Measurements from ENCODE around the gene COQ3.
"Not testable (repeated sequence)": the region's sequence is repeated elsewhere in the genome, so short reads cannot be mapped to it uniquely, and the experiment has no call there.

Gene COQ3

DNA sequence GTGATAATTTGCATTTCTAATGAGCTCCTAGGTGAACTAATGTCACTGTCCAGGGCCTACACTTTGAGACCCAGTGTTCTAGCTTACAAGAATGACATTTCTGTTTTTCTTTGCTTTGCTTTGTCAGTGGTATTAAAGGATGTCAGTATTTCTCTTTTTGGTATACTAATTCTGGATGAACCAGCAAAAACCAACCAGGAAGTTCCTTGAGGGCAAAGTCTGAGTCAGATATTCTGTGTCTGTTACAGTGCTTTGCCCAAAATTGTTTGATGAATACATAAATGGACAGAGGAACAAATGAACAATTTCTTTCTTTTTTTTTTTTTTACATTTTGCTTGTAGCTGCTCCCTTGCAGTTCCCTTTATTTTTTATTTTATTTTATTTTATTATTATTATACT lies 15.4 kb downstream of the COQ3 start:
- no peak for DNase-seq

DNA sequence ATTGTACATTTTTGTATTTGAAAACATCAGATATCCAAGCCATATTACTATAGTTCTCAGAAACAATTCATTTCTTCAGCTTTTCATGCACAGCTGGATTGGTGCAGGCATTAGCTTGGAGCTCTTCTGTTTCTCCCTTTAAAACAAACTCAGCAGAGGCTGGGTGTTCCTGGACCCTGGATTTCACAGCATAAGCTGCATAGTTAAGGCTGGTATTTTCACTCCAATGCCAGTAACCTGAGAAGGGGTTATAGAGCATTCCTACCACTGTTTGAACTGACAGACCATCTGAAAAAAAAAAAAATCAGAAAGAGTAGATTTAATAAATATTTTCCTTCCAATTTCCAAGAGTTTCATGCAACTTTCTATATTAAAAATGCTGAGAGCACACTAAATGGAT lies 24.5 kb downstream of the COQ3 start:
- DNase-seq = no peak

DNA sequence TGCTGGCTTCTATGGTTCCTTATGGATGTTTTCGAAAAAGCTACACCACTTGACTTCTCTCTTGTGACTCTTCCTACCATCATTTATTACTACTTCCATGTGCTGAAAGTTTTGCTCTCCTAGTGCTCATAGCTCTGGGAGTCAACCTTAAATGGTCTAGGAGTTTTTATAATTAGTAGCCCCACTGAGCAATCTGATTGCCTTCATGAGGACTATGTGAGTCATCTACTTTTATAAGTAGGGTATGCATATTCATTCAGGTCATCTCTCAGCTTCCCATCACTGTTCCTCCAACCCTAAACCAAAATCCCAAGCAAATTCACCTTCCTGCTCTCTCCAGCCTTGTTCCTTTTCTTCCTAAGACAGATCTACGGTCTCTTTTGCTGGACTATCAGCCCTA lies 27.1 kb downstream of the COQ3 start:
- no peak for DNase-seq

DNA sequence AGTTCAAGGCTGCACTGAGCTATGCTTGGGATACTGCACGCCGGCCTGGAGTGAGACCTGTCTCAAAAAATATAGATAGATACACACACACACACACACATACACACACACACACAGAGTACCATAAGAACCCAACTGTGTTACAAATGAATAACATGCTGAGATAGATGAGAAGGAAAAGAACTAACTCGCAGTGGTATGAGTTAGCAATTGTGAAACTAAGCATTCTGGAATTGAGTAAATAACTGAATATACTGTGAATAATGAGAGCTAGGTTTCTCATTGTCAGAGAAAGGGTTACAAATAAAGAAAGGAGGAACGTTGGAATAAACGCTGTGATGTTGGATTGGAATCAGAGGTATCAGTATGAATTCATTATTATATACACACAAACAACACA lies 30.0 kb downstream of the COQ3 start:
- DNase-seq = no peak

DNA sequence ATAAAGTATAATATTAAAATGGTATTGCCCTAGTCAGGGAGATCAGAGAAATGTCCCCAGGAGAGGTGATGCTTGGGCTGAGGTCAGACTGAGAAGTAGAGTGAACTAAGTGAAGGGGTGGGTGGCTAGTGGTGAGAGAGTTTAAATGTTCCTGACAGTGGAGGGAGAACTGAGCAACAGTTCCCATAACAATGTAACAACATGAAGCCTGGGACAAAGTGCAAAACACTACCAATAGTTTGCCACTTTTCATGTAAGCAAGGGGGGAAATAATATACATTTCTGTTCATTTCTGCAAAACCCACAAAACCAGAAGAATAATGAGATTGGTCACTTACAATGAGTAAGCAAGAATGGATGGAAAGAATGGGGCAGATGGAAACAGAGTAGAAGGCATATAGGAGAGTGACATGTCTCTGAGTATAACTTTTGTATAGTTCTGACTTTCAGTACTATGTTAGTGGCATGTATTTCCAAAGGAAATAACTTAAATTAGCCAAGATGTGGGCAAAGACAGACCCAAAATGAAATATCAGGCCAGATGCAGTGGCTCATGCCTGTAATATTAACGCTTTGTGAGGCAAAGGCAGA lies 31.2 kb downstream of the COQ3 start:
- DNase-seq = no peak

DNA sequence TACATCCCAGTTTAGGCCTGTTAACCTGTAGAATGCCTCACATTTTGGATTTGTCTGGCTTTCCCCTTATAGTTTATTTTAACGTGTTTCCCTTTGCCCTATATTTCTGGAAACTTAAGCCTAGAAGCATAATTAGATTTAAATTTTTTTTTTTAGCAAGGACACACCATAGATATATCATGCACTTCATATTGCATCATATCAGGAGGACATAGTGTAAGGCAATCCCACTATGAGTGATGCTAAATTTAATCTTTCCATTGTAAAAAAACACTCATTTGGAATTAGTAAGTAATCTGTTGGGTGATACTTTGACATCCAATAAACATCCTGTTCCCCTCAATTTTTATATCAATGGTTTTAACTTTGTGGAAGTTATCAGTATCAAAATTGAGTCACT lies 34.2 kb downstream of the COQ3 start:
- no peak for DNase-seq

DNA sequence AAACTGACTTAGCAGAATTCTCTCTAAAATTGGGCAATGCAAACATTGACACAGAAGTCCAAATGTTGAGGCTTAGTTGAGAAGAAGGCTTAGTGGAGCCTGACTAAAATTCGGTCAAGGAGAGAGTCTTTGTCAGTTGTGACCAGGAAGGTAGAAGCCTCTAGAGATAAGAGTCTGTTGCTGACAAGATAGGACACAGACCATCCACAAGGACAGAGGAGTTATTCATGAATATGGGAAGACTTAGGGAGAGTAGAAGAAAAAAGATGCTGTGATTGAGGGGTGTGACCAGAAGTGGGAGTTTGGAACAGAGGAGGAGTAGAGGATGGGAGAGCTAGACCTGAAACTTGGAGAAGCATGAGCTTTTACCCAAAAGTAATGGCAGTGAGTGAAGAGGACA lies 37.4 kb downstream of the COQ3 start:
- no peak for DNase-seq

DNA sequence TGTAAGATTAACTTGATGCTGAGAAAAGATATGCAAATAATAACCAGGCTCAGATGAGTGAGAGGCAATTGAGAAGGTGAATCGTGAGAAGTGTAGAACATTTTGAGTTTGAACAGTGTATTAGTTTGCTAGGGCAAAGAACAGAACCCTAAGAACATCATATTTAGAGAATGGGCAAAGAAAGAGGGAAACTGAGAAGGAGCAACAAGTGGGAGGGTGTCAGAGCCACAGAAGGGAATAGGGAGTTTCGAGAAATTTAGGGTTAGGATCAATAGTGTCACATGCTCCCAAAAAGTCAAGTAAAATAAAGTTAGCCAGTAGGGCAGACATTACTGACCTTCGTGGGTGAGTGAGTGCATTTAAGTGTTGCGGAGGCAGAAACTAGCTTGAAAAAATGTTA lies 39.0 kb downstream of the COQ3 start:
- DNase-seq = no peak

DNA sequence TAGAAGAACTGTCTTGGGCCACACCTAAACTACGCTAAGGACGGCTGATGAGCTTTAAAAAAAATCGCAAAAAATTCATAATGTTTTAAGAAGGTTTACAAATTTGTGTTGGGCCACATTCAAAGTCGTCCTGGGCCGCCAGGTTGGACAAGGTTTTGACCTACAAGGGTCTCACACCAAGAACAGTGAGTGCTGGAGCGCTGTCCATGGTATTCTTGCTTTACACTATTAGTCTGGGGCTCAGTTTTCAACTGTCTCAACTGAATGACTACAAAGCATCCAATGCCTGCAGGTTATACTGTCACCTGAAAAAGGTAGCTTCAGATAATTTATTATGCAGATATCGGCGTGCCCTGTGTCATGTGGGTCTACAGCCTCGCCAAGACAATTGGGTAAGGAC lies 40.9 kb downstream of the COQ3 start:
- DNase-seq = no peak

DNA sequence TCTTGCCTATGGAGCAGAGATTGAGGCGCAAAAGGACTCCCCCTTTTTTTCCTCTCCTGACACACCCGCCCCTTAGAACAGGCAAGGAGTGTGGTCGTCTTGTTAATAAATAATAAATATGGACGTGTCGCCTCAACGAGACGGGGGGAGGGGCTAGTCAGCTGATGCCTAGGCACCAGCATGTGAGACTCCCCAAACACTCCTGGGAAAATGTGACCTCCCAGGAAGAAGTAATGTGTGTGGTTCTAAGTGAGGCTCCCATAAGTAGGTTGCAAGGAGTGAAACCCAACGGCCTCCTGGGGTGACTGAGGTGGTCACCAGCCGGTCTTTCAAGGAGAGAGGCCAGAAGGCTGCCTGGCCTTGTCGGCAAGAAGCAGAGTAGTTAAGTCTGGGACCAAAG lies 43.4 kb downstream of the COQ3 start:
- DNase-seq = no peak

DNA sequence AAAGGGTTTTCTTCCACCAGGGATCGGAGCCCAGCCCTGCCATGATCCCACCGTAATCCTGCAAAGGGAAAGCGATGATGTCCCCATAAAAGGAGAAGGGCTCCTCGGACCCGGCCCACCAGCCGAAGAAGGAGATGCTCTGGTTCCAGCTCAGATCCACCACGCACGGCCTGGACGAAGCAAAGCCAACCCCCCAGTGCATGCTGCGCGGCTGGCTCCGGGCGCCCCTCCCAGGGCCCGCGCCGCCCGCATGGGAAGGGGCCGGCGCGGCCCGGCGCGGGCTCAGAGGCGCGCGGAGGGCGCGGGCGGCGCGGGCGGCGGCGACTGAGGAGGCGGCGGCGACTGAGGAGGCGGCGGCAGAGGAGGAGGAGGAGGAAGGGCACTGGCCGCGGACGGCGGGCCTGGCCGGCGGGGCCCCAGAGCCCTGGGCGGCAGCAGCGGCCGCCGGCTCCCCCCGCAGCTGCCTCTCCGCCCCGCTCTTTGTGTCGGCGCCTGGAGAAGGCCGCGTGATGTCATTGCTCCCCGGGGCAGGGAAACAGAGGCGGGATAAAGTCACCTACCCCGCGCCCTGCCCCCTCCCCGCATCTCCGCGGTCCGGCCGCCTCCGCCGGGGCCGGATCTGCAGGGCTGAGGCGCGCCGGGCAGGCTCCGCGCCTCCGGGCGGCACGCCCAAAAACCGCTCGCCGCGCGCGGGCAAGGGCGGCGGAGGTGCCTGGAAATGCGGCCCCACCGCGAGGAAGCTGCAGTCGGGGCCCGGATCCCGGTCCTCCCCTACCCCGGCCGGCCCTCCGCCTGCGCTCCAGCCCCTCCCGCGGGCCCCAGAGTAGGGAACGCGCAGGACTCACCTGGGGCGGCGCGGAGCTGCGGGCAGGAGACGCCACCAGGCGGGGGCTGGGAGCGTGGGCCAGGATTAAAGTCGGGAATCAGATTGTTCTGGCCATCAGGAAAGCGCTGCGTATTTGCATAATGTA lies 44.5 kb downstream of the COQ3 start, which contains the start of gene FAXC:
FAXC (minus strand) TSS at position 504 of the 971 bp plus-strand sequence; CDS start at position 202, 302 bp downstream.
- peak; percentile 41 for DNase-seq

DNA sequence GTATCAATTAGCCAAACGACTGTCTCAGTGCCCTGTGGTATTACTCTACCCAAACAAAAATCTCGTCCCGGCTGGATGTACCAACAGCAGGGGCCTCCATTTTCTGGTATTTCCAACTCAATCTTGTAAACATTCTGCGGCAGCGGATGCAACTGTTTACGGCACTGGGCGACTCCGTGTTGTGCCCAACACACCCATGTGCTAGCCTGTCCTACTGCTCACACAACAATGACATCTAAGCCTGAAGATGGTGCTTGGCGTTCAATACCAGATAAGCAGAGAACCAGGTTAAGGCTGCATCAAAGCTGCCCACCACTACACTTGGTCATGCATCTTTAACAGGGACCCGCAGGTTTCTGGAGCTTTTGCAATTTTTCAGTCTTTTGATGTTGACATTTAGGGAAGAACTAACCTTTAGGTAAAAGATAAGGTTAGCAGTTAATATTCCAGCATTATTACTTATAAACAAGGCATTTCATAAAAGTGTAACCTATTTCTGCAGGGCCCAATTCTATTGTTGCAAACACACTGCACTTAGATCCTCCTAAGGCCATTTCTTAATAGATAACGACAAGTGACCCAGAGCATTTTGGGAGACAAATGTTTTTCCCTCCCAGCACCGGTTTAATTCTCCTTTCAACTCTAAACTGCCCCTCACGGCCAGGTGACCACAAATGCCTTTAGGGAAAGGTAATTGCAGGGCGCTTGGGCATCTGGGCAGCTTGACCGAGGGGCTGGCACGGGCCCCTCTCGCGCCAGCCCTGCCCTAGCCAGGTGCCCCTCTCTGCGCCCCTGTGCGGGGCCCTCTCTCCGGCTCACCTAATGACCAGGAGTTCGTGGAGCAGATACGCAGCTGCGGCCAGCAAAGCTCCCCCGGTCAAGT lies 45.5 kb downstream of the COQ3 start:
- DNase-seq = no peak

DNA sequence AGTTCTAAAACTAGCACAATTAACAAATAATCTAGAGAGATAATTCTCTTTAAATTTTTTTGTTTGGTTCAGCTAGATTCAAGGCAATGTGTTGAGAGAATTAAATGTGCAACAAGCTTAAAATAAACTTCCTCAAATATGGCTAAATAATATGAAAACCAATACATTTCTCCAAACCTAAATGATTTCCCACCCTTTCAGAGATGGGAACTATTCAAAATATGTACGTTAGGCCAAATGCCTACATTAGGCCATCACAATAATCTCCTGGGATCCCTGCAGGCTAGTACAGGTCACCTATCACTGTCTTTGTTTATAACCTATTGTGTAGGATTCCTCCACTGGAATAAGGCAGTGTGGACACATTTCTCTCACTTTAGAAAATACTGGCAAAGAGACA lies 46.2 kb downstream of the COQ3 start:
- no peak for DNase-seq

DNA sequence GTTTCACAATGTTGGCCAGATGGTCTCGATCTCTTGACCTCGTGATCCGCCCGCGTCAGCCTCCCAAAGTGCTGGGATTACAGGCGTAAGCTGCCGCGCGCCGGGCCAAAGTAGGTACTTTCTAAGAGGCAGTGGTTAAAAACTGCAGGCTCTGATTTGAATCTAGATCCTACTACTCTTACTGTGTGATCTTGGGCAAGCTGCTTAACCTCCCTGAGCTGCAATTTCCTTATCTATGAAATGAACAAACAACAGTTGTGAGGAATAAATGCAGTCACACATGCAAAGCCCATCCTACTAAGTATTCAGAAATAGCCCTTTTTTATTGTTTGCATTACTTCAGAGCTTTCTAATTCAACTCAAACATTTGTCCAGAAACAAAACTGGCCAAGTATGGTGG lies 47.4 kb downstream of the COQ3 start:
- no peak for DNase-seq

DNA sequence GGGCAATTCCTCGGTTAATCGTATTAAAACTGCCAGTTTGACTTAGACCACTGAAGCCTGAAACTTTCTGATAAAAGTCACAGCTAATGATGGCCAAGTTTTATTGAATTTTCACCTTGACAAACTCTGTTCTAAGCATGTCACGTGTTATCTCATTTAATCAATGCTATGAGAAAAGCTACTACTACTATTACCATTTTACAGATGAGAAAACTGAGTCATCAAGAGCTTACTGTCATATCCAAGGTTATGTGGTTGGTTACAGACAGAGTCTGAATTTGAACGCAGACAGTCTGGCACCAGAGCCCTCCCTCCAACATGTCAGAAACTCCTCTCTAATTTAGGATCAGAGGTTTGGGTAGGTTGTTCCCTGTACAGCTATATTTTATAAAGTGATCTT lies 48.8 kb downstream of the COQ3 start:
- no peak for DNase-seq

DNA sequence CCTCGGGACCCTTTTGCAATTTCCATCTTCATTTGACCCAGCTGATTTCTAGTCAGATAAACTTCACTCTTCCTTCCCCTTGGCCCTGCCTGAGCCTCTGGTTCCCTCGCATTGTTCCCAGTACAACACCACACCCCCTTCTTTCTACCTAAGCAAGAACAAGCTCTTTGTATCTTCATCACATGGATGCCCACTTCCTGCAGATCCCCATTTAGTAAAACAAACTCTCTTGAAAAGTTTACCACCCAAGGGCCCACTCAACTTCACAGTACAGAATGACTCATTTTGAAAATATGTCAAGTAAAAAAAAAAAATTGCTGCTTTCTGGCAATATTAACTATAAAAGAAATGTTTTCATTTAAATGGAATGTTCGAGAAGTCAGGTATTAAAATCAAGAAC lies 49.7 kb downstream of the COQ3 start:
- no peak for DNase-seq

DNA sequence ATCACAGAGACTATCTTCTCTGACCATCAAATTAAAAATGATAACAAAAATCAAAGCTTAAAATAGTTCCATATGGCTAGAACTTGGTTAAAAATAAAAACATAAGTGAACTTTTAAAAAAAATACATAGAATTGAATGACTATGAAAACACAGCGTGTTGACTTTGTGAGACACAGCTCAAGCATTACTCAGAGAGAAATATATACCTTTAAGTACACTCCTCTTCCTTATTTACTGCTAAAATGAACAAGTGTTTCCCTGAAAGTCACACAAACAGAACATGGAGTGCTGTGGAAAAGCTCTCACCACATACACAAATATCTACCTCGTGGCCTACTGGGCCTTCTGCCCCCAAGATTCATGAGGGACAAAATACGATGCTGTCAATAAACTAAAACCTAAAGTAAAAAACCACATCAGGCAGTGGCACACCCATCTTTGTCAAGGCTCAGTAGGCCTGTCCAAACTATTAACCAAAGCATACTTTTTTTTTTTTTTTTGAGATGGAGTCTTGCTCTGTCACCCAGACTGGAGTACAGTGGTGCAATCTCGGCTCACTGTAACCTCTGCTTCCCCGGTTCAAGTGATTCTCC lies 52.0 kb downstream of the COQ3 start:
- DNase-seq = no peak

DNA sequence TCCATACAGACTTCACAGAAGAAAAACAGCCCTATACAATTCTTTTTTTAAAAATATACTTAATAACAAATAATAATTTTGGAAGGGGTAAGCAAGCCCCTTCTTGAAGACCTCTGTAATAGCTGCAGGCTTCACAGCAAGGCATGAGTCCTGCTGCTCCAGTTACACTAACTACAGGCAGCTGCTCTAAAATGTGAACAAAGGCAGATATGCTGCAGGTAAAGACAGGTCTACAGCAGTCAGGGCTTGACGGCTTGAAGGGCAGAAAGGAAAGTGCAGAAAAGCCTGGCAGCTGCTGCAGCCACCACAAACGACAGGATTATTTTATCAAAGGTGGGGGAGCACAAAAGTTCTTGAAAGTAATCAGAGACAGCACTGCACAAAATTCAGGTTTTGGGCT lies 55.8 kb downstream of the COQ3 start:
- DNase-seq = no peak

DNA sequence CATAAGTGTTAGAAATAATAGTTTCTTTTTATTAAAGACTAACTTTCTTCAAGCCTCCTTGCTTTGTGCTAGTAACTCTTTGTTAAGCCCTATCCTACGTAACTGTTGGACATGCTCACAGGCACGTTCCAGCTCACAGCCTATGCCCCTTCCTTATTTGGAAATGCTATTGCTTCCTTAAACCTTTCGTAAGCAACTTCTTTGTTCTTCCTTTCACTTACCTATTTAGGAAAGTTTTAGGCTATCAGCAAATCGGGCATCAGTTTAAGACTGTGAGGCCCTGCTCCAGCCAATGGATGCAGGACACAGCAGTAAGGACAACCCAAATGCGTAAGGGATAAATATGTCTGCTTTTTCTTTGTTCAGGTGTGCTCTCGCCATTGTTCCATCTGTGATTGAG lies 58.7 kb downstream of the COQ3 start:
- not testable (repeated sequence) for DNase-seq

DNA sequence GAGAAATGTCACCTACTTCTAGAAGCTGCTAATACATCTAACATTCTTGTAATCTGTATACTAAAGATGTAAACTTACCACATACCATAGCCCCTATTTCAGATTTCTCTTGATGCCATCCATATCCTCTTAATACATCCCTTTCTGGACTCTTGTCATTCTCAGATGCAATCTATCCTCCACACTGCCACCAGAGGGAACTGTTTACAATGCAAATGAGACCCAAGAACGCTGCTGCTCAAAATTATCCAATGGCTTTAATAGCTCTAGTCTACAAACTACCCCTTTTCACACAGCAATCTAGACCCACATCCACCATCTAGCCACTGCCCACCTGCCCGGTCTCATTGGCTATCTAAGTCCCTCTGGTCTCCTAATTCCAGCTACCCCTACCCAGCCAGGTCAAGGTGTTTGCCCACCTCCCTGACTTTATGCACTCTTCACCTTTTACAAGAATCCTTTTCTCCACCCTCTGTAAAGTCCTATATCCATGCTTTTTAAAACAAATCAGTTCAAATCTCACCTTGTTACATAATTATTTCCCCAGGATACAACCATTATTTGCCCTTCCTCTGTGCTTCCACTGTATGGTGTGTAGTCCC lies 59.4 kb downstream of the COQ3 start:
- DNase-seq = peak; percentile 50

DNA sequence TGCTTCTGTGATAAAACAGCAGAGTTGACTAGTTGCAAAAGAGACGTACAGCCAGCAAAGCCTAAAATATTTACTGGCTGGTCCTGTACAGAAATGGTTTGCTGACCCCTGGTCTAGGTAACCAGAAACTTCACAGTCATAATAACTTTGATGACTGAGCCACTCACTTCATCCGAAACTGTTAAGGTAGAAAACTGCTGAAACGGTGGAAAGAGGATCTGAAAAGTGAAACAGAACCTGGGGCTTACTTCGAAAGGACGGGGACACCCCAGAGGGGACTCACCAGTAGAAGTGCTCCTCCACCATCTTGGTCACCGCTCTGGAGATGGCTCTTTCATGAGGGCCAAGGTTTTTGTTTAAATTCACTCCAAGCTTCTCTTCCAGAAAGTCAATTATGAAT lies 60.9 kb downstream of the COQ3 start:
- no peak for DNase-seq

DNA sequence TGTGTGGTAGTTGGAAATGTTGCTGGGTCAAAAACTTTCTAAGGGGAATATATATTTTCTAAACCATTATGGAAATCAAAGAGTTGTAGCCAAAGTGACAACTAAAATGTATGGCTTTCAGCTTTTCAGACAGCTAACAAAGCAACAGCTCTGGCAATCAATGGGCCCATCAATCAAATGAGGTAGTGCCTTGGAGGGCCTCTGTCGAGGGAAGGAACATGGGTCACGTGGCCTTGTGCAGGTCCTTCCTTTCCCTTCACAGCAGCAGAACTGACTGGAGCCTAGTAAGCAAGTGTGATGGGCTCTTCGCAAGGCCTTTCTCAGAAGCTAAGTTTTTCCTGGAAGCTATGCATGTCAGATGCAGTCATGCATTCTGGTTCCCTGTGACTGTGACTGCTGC lies 62.5 kb downstream of the COQ3 start:
- DNase-seq = no peak

DNA sequence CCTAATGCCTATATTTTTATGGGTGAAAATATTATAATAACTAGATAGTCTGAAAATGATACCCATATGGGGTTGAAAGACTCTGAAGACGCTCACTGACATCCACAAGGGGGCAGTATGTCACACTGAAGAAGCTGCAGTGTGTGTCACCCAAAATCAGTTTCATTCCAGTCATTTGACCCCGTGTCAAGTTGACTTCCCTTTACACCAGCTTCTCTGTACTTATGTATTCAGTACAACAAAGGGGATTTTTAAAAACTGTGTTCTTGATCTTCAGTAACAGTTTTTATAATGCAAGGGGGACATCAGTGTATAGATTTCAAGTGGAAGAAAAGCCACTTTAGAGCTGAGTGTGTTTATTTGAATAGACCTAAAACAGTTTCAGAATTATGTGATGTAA lies 63.8 kb downstream of the COQ3 start:
- DNase-seq = peak; percentile 33

Data from DMS153 (cell line).